Ovary (tissue), 3 donors: Measurements from ENCODE around the gene DAGLB.

Experiments used
- CTCF ChIP-seq, 3 donors: fragments of 450-650 bp in 2 of 3; fragments of 200-600 bp in 1 of 3; IDR thresholded peaks; one replicate each; pipeline versions ENCODE4 v1.5.1 to v1.8.0; 2016 to 2022; ENCODE audit warnings: antibody characterized with exemption in 3 of 3, mild to moderate bottlenecking in 1 of 3
- EP300 ChIP-seq: sonication (generic); formaldehyde crosslinking; IDR thresholded peaks from one replicate; pipeline ENCODE4 v1.6.1; 2017; ENCODE audit warnings: antibody characterized with exemption
- POLR2A ChIP-seq: fragments of 450-650 bp; IDR thresholded peaks from one replicate; pipeline ENCODE4 v1.6.1; 2017; ENCODE audit warnings: antibody characterized with exemption, mild to moderate bottlenecking, moderate library complexity
- donor health status: DM: no; HTN: no; CAD: no.

DNA sequence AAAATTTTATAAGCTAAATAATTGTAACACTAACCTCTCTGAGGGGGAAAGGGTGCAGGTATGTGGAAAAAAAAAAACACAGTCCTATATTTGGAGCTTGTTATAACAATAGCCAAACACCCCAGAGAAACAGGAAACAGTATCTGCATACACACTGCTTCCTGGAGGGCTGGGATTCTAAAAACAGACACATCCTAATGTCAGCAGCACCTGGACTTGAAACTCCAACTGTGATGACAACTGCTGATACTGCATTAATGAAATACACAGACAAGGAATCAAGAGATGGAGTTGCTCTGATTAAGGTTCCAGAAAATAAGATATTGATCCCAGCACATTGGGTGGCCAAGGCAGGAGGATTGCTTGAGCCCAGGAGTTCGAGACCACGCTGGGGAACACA is 9.3 kb downstream of the DAGLB start:
- TF ChIP-seq POLR2A, result no peak
- no peak for TF ChIP-seq CTCF (IDR thresholded peaks at IDR 0.05)
- TF ChIP-seq EP300, result no peak
